Measurements from ENCODE around the gene CENPV.

The CENPV gene

DNA sequence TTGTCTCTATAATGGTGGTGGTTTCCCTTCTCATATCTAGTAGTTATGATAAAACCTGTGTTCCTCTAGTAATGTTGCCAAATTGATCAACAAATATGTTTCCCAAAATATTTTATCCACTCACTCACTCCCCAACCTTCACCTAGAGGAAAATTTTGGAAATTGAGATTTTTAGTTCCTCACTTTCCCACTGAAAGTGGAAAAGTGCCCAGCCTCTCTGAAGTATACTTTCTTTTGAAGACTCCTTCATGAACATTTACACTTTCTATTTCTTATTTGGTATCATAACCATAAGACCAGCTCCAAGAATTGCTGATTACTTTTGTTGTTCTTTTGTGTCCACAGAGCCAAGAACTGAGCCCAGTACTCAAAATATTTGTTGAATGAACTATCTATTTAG is 5.1 kb upstream of the CENPV start:
- DNase-seq (ENCODE audit: low read depth): no peak

DNA sequence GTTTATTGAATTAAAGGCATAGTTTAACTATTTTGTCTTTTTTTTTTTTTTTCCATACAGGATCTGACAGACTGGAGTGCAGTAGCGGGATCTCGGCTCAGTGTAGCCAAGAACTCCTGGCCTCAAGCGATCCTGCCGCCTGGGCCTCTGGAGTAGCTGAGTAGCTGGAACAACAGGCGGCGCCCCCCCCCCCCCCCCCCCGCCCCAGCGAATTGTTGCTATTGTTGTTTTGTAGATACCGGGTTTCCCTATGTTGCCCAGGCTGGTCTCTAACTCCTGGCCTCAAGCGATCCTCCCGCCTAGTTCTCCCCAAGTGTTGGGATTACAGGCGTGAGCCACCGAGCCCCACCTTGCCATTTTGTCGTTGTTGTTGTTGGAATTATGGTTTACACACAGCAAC is 1.3 kb upstream of the CENPV start:
- DNase-seq (ENCODE audit: low read depth): no peak

DNA sequence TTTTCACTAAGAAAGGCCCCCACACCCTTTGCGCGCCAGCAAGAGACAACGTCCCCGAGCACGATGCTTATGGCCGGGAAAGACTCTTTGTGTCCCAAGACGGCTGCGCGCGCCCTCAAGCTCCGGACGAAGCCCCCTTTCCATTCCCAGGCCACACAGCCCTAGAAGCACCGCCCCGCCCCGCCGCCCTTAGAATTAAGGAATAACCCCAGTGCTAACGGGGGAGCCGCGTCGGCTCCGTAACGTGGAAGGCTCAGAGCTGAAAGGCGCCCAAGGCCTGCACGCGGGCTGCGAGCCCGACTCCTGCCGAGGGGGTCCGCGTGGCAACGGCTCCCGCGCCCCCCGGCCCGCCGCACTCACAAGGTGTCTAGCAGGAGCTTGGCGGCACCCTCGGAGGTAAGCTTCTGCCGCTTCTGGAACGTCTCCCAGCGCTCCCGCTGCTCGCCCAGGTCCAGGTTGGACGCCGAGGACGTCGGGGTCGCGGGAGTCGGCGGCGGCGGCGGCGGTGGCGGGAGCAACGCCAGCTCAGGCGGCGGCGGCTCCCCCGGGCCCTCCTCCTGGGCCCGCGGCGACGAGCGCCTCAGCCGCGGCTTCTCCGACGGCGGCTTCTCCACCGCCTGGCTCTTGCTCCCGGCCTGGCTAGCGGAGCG is 477 bp downstream of the CENPV start:
- no peak for DNase-seq (ENCODE audit: low read depth)

DNA sequence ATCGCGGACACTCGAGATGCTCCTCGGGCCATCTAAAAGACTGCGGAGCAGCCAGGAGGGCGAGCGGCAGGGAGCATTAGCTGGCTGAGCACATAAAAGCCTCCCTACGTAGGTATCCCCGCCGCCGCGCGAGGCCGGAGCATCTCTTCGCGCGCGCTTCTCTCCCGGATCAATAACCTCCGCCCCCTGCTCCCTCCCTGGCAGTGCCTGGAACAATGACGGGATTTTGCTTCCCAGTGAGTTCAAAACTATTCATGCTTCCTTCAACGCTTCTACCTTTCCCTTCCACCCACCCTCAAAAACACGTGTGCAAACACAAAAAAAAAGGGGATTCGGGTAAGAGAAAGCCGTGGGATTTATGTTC is 984 bp downstream of the CENPV start:
- DNase-seq (ENCODE audit: low read depth): no peak

DNA sequence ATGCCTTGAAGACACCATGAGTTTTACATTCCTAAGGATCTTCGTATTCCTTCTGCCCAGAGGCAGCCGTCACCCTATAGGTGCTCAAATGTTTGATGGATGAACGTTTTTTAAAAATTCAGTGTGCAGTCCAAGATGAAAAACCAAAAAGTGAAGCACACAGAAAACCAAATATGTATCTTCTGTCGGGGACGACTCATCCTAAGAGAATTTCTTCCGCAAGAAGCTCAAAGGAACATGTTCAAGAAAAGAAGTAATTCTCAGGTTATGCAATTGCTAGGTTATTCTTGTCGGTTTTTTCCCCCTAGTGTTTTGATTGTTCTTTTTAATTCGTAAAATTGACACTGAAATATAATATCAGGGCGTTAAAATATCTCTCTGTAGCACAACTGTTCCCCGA is 1.4 kb downstream of the CENPV start:
- DNase-seq (ENCODE audit: low read depth): no peak

DNA sequence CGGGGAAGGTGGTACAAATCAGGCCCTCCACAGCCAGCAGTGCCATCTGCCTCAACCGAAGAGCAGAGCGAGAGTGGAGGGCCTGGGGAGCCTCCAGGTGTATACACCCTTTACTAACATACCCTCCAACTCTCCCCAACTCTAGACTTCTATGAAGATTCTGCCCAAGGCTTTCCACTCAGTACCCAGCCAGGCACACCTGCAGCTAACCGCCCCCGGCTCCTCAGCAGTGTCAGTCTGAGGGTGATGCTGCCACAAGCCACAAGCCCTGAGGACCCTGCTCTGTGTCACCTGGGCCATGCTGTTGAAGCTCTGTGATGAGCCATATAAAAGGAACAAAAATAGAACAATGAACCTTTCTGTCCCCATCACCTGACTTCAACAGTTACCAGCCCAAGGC is 3.8 kb downstream of the CENPV start:
- no peak for DNase-seq (ENCODE audit: low read depth)

DNA sequence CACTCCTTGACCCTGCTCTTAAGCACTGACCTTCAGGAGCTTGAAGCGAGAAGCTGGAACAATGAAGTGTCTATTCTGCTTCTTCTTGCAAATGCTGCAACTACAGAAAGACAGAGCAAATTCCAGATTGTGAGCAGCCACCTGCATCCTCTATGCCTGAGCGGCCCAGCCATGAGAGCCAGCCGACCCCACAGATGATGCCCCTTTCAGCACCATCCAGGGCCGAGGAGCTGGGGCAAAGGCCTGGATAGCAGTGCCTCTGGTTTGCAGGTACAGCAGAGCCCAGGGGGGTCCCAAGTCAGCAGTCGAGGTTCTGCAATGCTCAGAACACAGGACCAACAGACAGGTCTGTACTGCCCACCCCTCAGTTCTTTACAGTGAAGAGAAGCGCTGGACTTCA is 4.7 kb downstream of the CENPV start:
- DNase-seq (ENCODE audit: low read depth): no peak

DNA sequence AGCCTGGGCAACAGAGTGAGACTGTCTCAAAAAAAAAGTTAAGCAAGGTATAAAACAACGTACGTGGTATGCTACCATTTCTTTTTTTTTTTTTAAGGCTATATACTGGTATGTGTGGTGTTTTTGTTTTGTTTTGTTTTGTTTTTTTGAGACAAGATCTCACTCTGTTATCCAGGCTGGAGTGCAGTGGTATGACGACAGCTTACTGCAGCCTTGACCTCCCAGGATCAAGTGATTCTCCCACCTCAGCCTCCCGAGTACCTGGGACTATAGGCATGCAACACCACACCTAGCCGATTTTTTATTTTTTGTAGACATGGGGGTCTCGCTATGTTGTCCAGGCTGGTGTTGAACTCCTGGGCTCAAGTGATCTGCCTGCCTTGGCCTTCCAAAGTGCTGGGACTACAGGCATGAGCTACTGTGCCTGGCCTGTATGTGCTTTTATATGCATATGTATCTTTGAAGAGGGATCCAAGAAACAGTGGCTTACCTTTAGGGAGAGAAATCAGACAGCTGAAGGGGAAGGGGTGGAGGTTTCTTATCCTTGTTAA is 6.5 kb downstream of the CENPV start:
- no peak for DNase-seq (ENCODE audit: low read depth)

DNA sequence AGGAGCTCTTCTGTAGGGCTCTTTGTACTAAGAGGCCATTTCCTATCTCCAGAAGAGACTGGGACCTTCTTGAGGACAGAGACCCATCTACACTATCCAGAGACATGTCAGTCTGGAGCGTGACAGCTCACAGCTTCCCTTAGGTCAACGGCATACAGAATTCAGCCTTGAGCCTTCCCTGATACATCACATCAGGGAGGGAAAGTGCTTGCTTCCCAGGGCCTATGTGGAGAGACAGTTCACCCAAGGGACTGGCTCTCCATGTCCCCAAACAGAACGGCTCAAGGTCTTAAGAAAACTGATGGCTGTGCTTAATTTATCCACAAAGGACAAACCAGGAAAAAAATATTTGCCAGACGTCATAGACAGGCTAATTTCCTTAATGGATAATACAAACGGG is 7.7 kb downstream of the CENPV start:
- DNase-seq (ENCODE audit: low read depth): no peak

DNA sequence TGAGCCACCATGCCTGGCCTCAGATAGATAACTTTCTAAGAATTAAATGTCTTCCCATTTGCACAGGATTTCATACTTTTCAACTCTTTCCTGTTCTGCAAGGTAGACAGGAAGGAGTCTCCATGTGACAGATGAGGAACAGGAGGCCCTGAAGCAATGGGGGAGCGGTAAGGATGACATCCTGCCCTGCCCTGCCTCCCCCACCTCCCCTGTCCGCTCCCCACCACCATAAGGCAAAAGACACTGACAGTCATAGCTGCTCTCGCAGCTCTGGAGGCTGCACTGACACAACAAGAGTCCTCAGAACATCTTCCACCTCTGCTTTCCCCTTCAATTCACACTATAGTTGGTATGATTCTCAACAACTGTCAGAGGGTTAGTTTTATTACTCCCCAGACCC is 9.7 kb downstream of the CENPV start:
- no peak for DNase-seq (ENCODE audit: low read depth)

DNA sequence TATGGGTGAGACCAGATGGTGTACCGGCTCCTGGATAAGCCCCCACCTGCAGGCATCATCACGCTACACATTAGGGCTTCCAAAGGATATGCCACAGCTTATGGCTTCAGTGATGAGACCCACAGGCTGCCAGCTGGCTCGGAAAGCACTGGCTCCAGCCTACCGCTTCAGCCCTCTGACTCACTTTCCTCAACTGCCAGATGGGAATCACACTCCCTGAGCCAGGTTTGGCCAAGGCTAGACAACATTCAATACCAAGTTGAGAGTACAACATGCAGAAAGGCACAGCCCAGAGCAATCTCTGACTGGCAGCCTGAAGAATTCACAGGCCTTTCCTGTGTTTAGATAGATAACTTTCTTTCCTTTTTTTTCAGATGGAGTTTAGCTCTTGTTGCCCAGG is 10.3 kb downstream of the CENPV start:
- DNase-seq (ENCODE audit: low read depth): peak; percentile 23

DNA sequence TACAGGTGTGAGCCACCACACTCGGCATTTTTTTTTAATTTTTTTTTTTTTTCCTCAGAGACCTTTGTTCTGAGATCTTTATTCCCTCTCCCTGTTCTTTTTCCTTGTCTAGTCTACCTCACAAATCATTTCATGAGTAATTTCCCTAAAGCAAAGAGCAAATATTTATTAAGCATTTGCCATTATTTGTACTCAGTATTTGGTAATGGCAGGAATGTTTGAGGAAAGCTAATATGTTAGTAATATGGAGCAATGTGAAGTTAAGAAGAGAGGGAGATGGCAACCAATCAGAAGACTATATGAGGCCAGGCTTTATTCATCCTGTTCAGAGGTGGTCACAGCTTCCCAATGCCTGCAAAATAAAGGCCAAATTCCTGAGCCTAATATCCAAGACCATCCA is 13.3 kb downstream of the CENPV start:
- no peak for DNase-seq (ENCODE audit: low read depth)

DNA sequence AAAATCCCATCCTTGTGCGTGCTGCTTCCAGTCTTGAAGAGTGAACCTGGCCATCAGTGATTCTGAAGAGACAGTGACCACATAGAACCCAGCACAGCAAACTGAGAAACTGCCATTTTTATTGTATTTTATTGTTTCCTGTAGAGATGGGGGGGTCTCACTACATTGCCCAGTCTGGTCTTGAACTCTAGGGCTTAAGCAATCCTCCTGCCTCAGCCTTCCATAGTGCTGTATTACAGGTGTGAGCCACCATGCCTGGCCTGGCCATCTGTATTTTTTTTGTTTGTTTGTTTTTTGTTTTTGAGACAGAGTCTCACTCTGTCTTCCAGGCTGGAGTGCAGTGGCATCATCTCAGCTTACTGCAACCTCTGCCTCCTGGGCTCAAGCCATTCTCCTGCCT is 13.9 kb downstream of the CENPV start:
- no peak for DNase-seq (ENCODE audit: low read depth)

DNA sequence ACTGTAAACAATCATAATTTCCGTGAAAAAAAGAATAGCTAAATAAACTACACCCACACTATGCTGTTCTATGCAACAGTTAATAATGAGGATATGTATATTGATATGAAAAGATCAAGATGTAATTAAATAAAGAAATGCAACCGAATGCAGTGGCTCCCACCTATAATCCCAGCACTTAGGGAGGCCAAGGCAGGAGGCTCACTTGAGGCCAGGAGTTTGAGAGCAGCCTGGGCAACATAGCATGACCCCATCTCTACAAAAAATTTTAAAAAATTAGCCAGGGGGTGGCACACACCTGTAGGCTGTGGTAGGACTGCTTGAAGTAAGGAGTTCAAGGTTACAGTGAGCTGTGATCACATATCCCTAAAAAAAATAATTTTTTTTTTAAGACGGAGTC is 14.9 kb downstream of the CENPV start:
- no peak for DNase-seq (ENCODE audit: low read depth)

DNA sequence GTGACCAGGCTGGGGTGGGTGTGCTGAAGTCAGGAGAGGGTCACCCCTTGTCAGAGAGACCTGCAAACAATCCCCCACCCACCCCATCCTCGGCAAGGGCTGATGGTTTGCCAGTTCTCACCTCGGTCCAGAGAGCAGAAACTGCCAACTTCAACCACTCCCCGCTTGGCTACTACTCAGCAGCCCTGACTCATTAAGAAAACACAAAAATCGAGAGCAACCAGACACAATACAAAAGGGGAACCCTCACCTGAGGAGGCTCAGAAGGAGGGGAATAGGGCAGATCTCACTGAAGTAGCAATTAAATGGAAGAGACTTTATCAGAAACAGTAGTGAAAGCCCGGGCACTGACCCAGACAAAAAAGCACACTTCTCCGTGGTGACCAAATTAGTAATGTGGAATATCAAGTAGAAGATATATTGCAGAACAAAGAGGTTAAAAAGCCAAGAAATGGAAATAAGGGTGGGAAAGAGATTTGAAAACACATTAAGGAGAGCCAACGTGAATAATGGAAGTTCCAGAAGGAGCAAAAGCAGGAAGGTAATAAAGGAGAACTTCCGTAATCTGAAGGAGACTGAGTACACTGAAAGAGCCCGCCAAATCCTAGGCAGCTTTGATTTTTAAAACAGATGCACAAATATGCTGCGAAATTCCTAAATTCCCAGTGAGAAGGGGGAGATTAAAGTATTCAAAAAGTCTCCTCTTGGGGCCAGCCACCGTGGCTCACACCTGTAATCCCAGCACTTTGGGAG is 23.6 kb downstream of the CENPV start:
- no peak for DNase-seq (ENCODE audit: low read depth)

DNA sequence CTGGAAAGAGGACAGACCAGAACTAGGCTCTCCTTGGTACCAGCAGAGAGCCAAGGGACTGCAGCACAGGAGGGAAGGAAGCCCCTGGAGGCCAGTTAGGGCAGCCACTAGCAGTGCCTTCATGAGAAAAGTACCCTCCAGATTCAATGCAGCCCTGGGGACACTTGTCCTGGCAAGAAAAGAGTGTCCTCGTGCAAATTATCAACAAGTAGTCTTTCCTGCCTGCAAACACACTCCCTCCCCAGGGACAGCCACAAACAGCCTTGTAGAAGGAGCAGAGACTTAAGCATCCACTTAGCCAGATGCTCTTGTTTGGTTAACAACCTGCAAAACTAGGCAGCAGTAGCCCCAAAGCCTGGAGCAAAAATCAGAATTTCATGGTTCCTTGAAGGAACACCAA is 24.3 kb downstream of the CENPV start:
- DNase-seq (ENCODE audit: low read depth): no peak

DNA sequence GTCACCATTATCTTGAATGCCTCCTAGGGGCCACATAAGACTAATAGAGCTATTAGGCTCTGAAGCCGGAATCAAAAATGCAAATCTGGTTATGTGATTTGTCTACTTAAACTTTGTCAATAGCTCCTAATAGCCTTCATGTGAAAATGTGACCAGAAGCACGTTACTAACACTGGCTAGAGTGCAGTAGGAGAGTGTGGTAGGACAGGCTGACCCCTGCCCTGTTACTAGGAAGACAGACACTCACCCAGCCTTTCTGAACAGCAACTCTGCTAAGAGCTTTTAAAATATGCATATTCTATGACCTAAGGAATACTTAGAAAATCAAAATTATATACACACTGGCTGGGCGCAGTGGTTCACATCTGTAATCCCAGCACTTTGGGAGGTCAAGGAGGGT is 26.3 kb downstream of the CENPV start:
- DNase-seq (ENCODE audit: low read depth): no peak

DNA sequence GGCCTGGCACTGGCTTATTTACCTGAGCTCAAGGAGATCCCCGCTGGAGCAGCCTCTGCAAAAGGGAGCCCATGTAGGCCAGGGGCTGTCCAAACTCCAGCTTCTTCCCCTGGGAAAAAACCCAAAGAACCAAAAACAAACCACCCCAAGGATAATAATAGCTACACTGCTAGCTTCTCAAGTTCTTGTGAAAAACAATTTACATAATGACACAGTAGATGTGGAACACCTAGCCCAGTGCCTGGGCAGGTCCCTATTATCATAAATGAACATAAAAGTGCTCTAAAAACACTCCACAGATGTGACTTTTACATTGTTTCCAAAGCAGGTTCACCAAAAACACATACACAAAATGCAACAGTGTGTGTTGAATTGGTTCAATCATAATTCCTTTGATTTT is 27.3 kb downstream of the CENPV start:
- no peak for DNase-seq (ENCODE audit: low read depth)

DNA sequence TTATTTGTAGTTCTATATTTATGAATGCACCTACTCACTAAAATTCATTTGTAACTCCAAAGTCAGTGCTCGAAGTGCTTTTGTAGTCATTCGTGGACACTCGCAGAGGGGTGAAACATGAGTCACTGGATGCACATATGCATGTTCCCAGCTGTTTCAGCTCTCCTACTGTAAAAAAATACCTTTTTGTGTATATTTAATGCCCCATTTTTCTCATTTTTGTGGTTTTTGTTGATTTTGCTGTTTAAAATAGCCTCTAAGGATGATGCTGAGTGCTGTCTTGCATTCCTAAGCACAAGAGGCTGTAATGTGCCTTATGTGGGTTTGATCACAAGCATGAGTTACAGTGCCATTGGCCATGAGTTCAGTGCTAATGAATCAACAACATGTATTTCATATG is 30.6 kb downstream of the CENPV start:
- DNase-seq (ENCODE audit: low read depth): peak; percentile 42

DNA sequence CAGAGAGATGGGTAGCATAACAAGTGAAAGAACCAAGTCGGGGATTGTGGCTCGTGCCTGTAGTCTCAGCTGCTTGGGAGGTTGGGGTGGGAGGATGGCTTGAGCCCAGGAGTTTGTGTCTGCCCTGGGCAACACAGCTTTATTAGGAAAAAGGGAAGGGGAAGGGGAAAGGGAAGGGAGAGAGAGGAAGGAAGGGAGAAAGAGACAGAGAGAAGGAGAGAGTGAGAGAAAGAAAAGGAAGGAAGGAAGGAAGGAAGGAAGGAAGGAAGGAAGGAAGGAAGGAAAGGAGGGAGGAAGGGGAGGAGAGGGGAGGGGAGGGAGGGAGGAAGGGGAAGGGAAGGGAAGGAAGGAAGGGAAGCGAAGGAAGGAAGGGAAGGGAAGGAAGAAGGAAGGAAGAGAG is 33.3 kb downstream of the CENPV start:
- DNase-seq (ENCODE audit: low read depth): no peak

DNA sequence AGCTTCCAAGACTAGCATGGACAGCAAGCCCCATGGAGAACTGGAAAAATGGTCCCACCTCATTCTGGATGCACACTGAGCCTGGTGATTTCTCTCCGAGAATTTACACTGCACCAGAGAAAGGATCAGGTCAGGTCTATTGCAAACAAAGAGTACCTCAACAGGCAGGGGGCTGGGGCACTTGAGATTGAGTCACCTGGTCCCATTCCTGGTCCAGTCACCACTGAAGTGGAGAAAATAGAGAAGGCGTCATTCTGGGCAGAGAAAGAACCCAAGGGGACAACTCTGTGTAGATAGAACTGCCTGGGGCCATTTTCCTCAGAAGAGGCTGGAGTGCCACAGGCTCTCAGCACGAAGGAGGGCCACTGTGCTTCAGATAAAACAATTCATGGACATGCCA is 38.4 kb downstream of the CENPV start:
- no peak for DNase-seq (ENCODE audit: low read depth)

DNA sequence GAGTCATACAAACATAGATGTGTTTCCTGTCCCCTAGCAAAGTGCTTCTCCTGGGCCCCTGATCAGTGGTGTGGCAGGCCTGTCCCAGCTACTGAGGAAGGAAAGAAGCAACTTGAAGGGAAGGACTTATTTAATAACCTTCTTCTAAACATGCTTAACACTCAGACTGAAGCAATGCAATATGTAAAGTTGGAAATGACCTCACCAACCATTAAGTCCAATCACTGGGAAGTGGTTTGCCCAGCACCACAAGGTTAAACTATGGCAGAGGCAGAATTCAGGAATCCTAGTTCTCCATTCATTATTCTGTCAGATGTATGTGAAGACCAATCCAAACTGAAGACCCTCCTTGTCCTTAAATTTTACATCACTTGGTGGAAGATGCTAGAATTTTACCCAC is 39.1 kb downstream of the CENPV start:
- DNase-seq (ENCODE audit: low read depth): no peak

DNA sequence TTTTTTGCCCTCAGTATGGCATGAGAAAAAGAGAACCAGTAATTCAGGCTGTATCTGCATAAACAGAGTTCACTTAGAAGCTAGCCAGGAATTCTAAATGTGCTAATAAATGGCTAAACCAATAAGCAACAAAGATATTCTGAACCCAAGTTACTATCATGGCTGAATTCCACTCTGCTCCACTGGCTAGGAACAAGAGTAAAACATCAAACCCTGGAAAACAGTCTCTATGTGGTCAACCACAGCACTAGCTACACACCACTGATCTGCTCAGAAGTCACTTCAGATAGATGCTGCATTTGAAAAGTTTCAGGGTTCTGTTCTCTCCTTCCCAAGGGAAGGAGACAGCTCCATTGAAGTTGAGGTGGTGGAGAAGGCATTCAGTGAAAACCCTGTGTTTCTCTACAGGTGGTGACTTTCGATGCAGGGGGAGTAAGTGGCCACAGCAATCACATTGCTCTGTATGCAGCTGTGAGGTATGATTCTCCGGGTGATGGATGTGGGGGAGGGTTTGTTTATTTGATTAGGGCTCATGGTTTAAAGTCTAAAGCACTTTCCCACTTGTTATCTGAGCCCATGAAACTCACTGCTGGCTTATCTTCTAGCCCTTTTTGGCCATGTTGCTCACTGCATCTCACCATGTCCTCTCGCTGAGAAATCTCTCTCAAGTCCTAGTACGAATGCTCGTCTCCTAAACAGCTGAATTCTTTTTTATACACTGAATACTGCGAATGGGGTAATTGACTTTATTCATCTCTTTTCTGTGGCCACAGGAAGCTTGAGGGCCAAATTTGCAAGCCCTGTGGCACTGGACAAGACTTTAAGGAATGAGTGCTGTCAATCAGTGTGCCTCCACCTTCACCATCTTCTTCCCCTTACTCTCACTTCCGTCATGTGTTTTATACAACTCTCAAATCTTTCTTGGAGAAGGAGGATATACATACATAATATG is 39.9 kb downstream of the CENPV start:
- DNase-seq (ENCODE audit: low read depth): no peak
